RCC 7860 (cell line): ENCODE data around the gene CORO1C.

Experiments
- DNase-seq: peaks from one replicate; pipeline ENCODE4 v3.0.0-alpha.2; 2015; ENCODE audit warnings: low spot score
- FAIRE-seq: peaks from 2 replicates; lab custom pipeline; 2012; peaks lifted over from hg19 to GRCh38; lab: Jason Lieb, UNC

CORO1C gene

GRCh38 chr12:108700833-108701541 lies 30.3 kb downstream of the CORO1C start:
- DNase-seq = no peak
- no peak for FAIRE-seq

- no peak for DNase-seq
- FAIRE-seq = no peak
These were observed 31.3 kb downstream of the CORO1C start for GRCh38 chr12:108699955-108700563.

GRCh38 chr12:108697905-108698304 lies 33.4 kb downstream of the CORO1C start:
- no peak for FAIRE-seq
- DNase-seq = no peak

- DNase-seq (no peak), FAIRE-seq (no peak)
These were observed 34.4 kb downstream of the CORO1C start for GRCh38 chr12:108696996-108697290.

- DNase-seq = peak; percentile 96
- peak; percentile 91 for FAIRE-seq
These were observed 35.0 kb downstream of the CORO1C start for GRCh38 chr12:108696111-108696995.

- peak; percentile 34 for DNase-seq
These were observed 36.5 kb downstream of the CORO1C start for GRCh38 chr12:108694812-108695278.

GRCh38 chr12:108693751-108694150 lies 37.6 kb downstream of the CORO1C start:
- DNase-seq (no peak), FAIRE-seq (no peak)

More at GRCh38 chr12:108694812-108695278, 36.5 kb downstream of the CORO1C start:
- no peak for FAIRE-seq

- FAIRE-seq (no peak), DNase-seq (no peak)
These were observed 38.1 kb downstream of the CORO1C start for GRCh38 chr12:108693186-108693730.

- DNase-seq = no peak
- no peak for FAIRE-seq
These were observed 39.1 kb downstream of the CORO1C start for GRCh38 chr12:108691998-108692808.

- peak; percentile 90 for FAIRE-seq
These were observed 39.9 kb downstream of the CORO1C start for GRCh38 chr12:108691175-108691997.

GRCh38 chr12:108690542-108691174 lies 40.7 kb downstream of the CORO1C start:
- FAIRE-seq (no peak), DNase-seq (no peak)

More at GRCh38 chr12:108691175-108691997, 39.9 kb downstream of the CORO1C start:
- DNase-seq = peak; percentile 97

GRCh38 chr12:108690191-108690518 lies 41.2 kb downstream of the CORO1C start:
- DNase-seq (no peak), FAIRE-seq (no peak)

GRCh38 chr12:108689314-108690190 lies 41.8 kb downstream of the CORO1C start:
- DNase-seq = no peak
- FAIRE-seq = no peak

GRCh38 chr12:108686780-108687179 lies 44.5 kb downstream of the CORO1C start:
- DNase-seq (no peak), FAIRE-seq (no peak)

- DNase-seq = no peak
- FAIRE-seq = no peak
These were observed 45.7 kb downstream of the CORO1C start for GRCh38 chr12:108685469-108686260.

- no peak for FAIRE-seq
- DNase-seq = no peak
These were observed 47.3 kb downstream of the CORO1C start for GRCh38 chr12:108683906-108684556.

GRCh38 chr12:108681317-108681716 lies 50.0 kb downstream of the CORO1C start:
- DNase-seq (no peak), FAIRE-seq (no peak)
